ENCODE results near the gene SLC36A3.
"Not testable (repeated sequence)": the region's sequence is repeated elsewhere in the genome, so short reads cannot be mapped to it uniquely, and the experiment has no call there.

The SLC36A3 gene

GRCh38 chr5:151271336-151271735 lies 32.2 kb downstream of the SLC36A3 start:
- no peak for TF ChIP-seq JUND (IDR thresholded peaks at IDR 0.05; ENCODE audit: low read depth)
- in situ Hi-C loops (cut with HindIII; ENCODE audit: low pct_unique_long_range_greater_than_20kb, low sequenced_read_pairs) = no loop called here
- no peak for DNase-seq (ENCODE audit: low read depth in 1 of 2, low spot score in 1 of 2)

DNA sequence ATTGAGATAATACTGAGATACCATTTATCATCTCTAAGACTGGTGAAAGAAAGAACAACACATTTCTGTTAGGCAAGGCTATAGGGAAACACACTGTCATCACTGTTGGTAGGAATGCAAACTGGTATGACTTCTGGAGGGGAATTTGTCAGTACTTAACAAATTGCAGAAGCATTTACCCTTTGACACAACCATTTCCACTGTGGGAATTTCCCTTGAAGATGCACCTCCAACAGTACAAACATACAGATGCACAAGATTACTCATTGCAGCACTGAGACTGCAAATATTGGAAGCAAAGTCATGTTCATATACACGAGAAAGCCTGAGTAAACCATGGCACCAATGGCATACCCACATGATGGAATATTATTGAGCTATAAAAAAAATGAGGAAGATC lies 33.0 kb downstream of the SLC36A3 start:
- TF ChIP-seq JUND (IDR thresholded peaks at IDR 0.05; ENCODE audit: low read depth) = no peak
- in situ Hi-C loops (cut with HindIII; ENCODE audit: low pct_unique_long_range_greater_than_20kb, low sequenced_read_pairs) = no loop called here
- DNase-seq (ENCODE audit: low read depth in 1 of 2, low spot score in 1 of 2) = peak in 1 of 2 experiments; percentile 65

DNA sequence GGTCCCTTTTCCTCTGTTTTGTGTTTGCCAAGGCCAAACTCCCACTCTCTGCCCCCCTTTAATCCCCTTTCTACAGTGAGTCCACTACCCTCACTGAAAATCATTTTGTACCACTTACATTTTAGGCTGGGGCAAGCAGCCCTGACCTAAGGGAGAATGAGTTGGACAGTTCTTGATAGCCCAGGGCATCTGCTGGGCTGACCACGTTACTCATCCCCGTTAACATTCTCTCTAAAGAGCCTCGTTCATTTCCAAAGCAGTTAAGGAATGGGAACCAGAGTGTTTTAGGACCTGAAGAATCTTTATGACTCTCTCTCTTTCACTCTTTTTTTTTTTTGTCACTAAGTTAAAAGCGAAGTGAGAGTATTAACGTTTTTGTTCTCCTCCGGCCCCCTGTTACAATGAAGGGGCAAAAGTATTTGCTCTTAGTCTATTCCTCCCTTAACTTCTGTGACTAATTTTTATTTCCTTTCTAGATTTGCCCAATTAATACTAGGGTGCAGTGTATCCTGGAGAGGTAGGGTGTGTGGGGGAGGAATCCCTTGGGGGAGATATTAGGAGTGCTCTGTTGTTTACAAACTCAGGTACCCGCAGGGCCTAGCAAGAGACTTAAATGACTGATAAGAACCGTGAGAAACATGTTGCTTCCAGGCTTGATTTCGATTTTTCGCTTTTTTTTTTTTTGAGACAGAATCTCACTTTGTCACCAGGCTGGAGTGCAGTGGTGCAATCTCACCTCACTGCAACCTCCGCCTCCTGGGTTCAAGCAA lies 35.9 kb downstream of the SLC36A3 start:
- TF ChIP-seq JUND (IDR thresholded peaks at IDR 0.05; ENCODE audit: low read depth) = no peak
- in situ Hi-C loops (cut with HindIII; ENCODE audit: low pct_unique_long_range_greater_than_20kb, low sequenced_read_pairs) = no loop called here
- DNase-seq (ENCODE audit: low read depth in 1 of 2, low spot score in 1 of 2) = no peak

- in situ Hi-C loops (cut with HindIII; ENCODE audit: low pct_unique_long_range_greater_than_20kb, low sequenced_read_pairs) = no loop called here
- no peak for TF ChIP-seq JUND (IDR thresholded peaks at IDR 0.05; ENCODE audit: low read depth)
- DNase-seq (ENCODE audit: low read depth in 1 of 2, low spot score in 1 of 2) = peak; percentile 25 to 81
Measured at GRCh38 chr5:151264113-151264512, 39.5 kb downstream of the SLC36A3 start.

DNA sequence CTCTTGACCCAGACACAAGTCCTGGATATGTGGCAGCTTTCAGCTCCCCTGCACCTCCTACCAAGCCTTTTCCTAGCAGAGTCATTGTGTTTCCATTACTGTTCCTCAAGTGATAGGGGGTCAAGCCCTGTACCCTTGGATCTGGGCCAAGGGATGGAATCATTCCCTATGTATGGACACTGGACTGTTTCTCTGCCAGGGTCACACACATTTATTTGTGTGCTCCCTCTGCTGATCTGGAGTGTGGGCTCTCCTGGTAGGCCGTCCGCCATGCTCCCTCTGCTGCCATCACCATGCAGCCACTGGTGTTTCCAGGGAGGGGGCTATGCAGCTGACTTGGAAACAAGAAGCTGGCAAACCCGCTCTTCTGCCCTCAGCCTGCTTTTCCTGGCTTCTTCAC lies 41.0 kb downstream of the SLC36A3 start:
- in situ Hi-C loops (cut with HindIII; ENCODE audit: low pct_unique_long_range_greater_than_20kb, low sequenced_read_pairs) = no loop called here
- DNase-seq (ENCODE audit: low read depth in 1 of 2, low spot score in 1 of 2) = no peak
- no peak for TF ChIP-seq JUND (IDR thresholded peaks at IDR 0.05; ENCODE audit: low read depth)

- no peak for TF ChIP-seq JUND (IDR thresholded peaks at IDR 0.05; ENCODE audit: low read depth)
- in situ Hi-C loops (cut with HindIII; ENCODE audit: low pct_unique_long_range_greater_than_20kb, low sequenced_read_pairs) = no loop called here
- no peak for DNase-seq (ENCODE audit: low read depth in 1 of 2, low spot score in 1 of 2)
Measured at GRCh38 chr5:151259931-151260330, 43.6 kb downstream of the SLC36A3 start.

DNA sequence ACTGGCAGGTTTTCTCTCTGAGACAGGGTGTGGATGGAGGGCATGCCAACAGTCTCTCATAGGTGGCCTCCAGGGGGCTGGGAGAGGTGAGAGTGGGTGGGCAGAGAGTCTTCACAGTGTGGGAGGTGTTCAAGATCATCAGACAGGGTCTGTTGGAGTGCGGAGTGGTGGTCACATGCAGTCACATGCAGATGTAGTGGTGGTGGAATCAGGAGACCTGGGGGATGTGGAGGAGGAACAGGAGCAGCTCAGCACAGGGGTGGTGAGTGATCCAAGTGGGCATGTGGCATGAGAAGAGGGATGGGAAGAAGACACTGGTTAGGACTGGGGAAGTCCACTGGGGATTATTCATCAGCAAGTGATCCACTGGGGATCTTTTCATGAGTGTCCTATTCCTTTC lies 44.8 kb downstream of the SLC36A3 start:
- in situ Hi-C loops (cut with HindIII; ENCODE audit: low pct_unique_long_range_greater_than_20kb, low sequenced_read_pairs) = no loop called here
- TF ChIP-seq JUND (IDR thresholded peaks at IDR 0.05; ENCODE audit: low read depth) = no peak
- no peak for DNase-seq (ENCODE audit: low read depth in 1 of 2, low spot score in 1 of 2)

DNA sequence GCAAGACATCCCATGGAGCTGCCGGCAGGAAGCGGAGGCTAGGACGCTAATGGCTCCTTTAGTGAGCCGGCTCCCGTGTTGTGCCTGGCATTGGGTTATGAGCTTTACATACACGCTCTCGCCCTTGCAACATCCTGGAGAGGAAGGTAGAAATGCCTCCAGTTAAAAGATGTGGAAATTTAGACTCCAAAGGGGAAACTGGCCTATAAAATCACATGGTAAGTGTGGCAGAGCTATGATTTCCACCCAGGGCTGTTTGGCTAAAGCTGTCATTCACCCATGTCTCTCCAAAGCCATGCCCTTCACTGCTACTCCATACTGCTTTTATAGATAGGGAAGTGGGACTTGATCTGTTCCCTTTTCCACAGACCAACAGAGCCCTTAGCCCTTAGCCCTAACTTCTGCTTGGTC lies 45.4 kb downstream of the SLC36A3 start:
- no peak for DNase-seq (ENCODE audit: low read depth in 1 of 2, low spot score in 1 of 2)
- in situ Hi-C loops (cut with HindIII; ENCODE audit: low pct_unique_long_range_greater_than_20kb, low sequenced_read_pairs) = no loop called here
- no peak for TF ChIP-seq JUND (IDR thresholded peaks at IDR 0.05; ENCODE audit: low read depth)

DNA sequence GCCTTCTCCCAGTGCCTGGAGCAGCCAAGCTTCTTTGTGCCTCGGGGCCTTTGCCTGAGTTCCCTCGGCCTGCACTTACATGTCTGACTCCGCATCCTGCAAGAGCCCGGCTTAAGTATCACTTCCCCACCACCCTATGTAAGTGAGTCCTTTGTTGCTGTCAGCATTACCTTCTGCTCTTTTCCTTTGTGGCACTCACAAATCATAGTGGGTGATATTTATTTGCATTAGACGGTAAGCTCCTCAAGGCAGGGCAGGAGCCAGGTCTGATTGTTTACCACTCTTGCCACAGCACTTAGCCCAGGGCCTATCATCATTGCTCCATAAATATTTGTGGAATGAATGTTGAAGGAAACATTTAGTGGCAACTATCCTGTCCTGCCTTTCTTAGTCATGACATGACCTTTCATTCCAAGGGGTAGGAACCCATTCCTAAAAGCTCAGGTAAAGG lies 45.8 kb downstream of the SLC36A3 start:
- in situ Hi-C loops (cut with HindIII; ENCODE audit: low pct_unique_long_range_greater_than_20kb, low sequenced_read_pairs) = no loop called here
- DNase-seq (ENCODE audit: low read depth in 1 of 2, low spot score in 1 of 2) = peak; percentile 24 to 88
- no peak for TF ChIP-seq JUND (IDR thresholded peaks at IDR 0.05; ENCODE audit: low read depth)

- in situ Hi-C loops (cut with HindIII; ENCODE audit: low pct_unique_long_range_greater_than_20kb, low sequenced_read_pairs) = no loop called here
- no peak for TF ChIP-seq JUND (IDR thresholded peaks at IDR 0.05; ENCODE audit: low read depth)
- no peak for DNase-seq (ENCODE audit: low read depth in 1 of 2, low spot score in 1 of 2)
Measured at GRCh38 chr5:151255621-151256286, 47.8 kb downstream of the SLC36A3 start.

DNA sequence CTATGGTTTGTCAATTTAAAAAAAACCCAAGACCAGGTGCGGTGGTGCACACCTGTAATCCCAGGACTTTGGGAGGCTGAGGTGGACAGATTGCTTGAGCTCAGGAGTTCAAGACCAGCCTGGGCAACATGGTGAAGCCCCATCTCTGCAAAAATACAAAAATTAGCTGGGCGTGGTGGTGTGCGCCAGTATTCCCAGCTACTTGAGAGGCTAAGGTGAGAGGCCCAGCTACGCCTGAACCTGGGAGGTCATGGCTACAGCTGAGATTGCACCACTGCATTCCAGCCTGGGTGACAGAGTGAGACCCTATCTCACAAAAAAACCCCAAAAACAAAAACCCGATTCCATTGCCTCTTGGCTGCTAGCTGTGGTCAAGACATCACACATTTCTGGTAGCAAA lies 48.6 kb downstream of the SLC36A3 start:
- in situ Hi-C loops (cut with HindIII; ENCODE audit: low pct_unique_long_range_greater_than_20kb, low sequenced_read_pairs); DNase-seq (ENCODE audit: low read depth in 1 of 2, low spot score in 1 of 2): not testable (repeated sequence)

- no peak for DNase-seq (ENCODE audit: low read depth in 1 of 2, low spot score in 1 of 2)
- in situ Hi-C loops (cut with HindIII; ENCODE audit: low pct_unique_long_range_greater_than_20kb, low sequenced_read_pairs) = no loop called here
- TF ChIP-seq JUND (IDR thresholded peaks at IDR 0.05; ENCODE audit: low read depth) = no peak
Measured at GRCh38 chr5:151254556-151254955, 49.0 kb downstream of the SLC36A3 start.

GRCh38 chr5:151253605-151253950 lies 50.0 kb downstream of the SLC36A3 start:
- no peak for DNase-seq (ENCODE audit: low read depth in 1 of 2, low spot score in 1 of 2)
- TF ChIP-seq JUND (IDR thresholded peaks at IDR 0.05; ENCODE audit: low read depth) = no peak
- in situ Hi-C loops (cut with HindIII; ENCODE audit: low pct_unique_long_range_greater_than_20kb, low sequenced_read_pairs) = no loop called here

Data from T47D (cell line).